Measurements from ENCODE around the gene AHCYL1. TPM values are rescaled to one million over a fixed set of nuclear protein-coding genes. Genes with fewer than 3 reads are reported as not detected.

Gene AHCYL1
- total and polyA plus RNA-seq, 2 donors (not counting 1 experiment from before 2014, with no cell fraction given): 24.3 to 51.4 TPM

DNA sequence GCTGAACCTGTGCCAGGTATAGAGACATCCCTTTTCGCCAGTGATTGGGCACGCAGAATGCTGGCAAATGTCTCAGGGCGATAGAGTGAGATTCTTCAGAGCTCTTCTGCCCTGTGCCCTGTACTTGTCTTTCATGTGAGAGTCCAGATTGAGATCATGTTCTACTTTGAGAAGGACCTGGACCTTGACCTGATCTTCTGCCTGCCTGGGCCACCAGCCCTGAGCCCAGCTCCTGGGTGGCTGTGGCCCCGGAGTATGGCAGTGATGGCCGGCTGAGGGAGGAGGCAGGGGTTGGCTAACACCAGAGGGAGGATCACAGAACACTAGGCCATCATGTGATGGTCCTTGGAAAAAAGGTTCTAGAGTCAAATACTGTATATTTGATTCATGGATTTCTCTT, 63.7 kb downstream of the AHCYL1 start:
- no peak for ATAC-seq (ENCODE audit: low read depth)
- Mint-ChIP-seq H3K9me3 (ENCODE audit: insufficient read depth) (no peaks in the 10 kb centered on the region), H3K4me1 (no peaks in the 10 kb centered on the region), H3K27me3 (no peaks in the 10 kb centered on the region), H3K4me3 (no peak overlapping the region), H3K27ac (no peak overlapping the region)
- H3K4me3 ChIP-seq (ENCODE audit: control extremely low read depth in 1 of 5, extremely low read depth in 1 of 5, insufficient read depth in 1 of 5, low read depth in 2 of 5, low read length in 4 of 5): no peak overlapping the region
- no peaks in the 10 kb centered on the region for H3K27me3 ChIP-seq (replicated peaks in 1 of 4; ENCODE audit: control extremely low read depth in 1 of 4, control insufficient read depth in 3 of 4, insufficient read depth in 4 of 4, low read length in 3 of 4)
- ChIA-PET CTCF (interaction anchor here (0.6 to 1.3 kb wide), 4 partner anchors 14 to 377 kb away, joined by 3 to 4 read pairs (median 3); partner anchors contain the start of gene STRIP1), POLR2A (no interaction called here)
- H2AFZ ChIP-seq (ENCODE audit: insufficient read depth, low read depth, low read length, poor library complexity, severe bottlenecking): no peak overlapping the region
- H3K9ac ChIP-seq (ENCODE audit: low read length): no peak overlapping the region
- intact Hi-C loops (cut with micrococcal nuclease): no loop called here
- no peaks in the 10 kb centered on the region for H3K79me2 ChIP-seq (ENCODE audit: control insufficient read depth, insufficient read depth, low read length)
- peaks cover 1 to 92% of the 10 kb centered on the region in 2 experiments for H3K36me3 ChIP-seq (replicated peaks in 1 of 2; ENCODE audit: control extremely low read depth in 1 of 2, control insufficient read depth in 1 of 2, extremely low read depth in 1 of 2, insufficient read depth in 2 of 2, low read length in 1 of 2)
- no peaks in the 10 kb centered on the region for H3K4me1 ChIP-seq (ENCODE audit: control insufficient read depth in 2 of 2, insufficient read depth in 2 of 2, low read length in 2 of 2)
- no peak overlapping the region for H3K4me2 ChIP-seq (replicated peaks; ENCODE audit: low read depth, low read length, poor library complexity, severe bottlenecking)
- 100% methylated on average over 3 of the region's 5 CpGs for WGBS (ENCODE audit: insufficient coverage)
- TF ChIP-seq CTCF (IDR thresholded peaks at IDR 0.05) (no peak), EZH2 (IDR thresholded peaks at IDR 0.05; ENCODE audit: borderline replicate concordance, insufficient read depth, low read depth, low read length, poor library complexity, severe bottlenecking) (no peak)
- peaks cover 2% of the 10 kb centered on the region for H4K20me1 ChIP-seq (ENCODE audit: control insufficient read depth, insufficient read depth, low read length, poor library complexity, severe bottlenecking)
- DNase-seq: no peak
- no peaks in the 10 kb centered on the region for H3K9me3 ChIP-seq (ENCODE audit: control extremely low read depth in 1 of 3, control insufficient read depth in 2 of 3, insufficient read depth in 1 of 3, low read length in 2 of 3)
- no peak overlapping the region for H3K27ac ChIP-seq (ENCODE audit: low read length in 2 of 2)

- ATAC-seq (ENCODE audit: low read depth) (no peak), DNase-seq (no peak)
- Histone ChIP-seq H3K79me2 (ENCODE audit: control insufficient read depth, insufficient read depth, low read length) (peaks cover 3% of the 10 kb centered on the region), H3K4me2 (replicated peaks; ENCODE audit: low read depth, low read length, poor library complexity, severe bottlenecking) (no peak overlapping the region), H3K36me3 (replicated peaks in 1 of 2; ENCODE audit: control extremely low read depth in 1 of 2, control insufficient read depth in 1 of 2, extremely low read depth in 1 of 2, insufficient read depth in 2 of 2, low read length in 1 of 2) (peaks cover 1 to 92% of the 10 kb centered on the region in 2 experiments), H3K9ac (ENCODE audit: low read length) (no peak overlapping the region), H2AFZ (ENCODE audit: insufficient read depth, low read depth, low read length, poor library complexity, severe bottlenecking) (no peak overlapping the region), H3K9me3 (ENCODE audit: control extremely low read depth in 1 of 3, control insufficient read depth in 2 of 3, insufficient read depth in 1 of 3, low read length in 2 of 3) (no peaks in the 10 kb centered on the region), H3K27ac (ENCODE audit: low read length in 2 of 2) (no peak overlapping the region), H3K4me1 (ENCODE audit: control insufficient read depth in 2 of 2, insufficient read depth in 2 of 2, low read length in 2 of 2) (no peaks in the 10 kb centered on the region), H3K4me3 (ENCODE audit: control extremely low read depth in 1 of 5, extremely low read depth in 1 of 5, insufficient read depth in 1 of 5, low read depth in 2 of 5, low read length in 4 of 5) (no peak overlapping the region), H3K27me3 (replicated peaks in 1 of 4; ENCODE audit: control extremely low read depth in 1 of 4, control insufficient read depth in 3 of 4, insufficient read depth in 4 of 4, low read length in 3 of 4) (no peaks in the 10 kb centered on the region), H4K20me1 (ENCODE audit: control insufficient read depth, insufficient read depth, low read length, poor library complexity, severe bottlenecking) (peaks cover 7% of the 10 kb centered on the region)
- ChIA-PET POLR2A (no interaction called here), CTCF (interaction anchor here (0.7 to 6.9 kb wide), 4 partner anchors 11 to 1596 kb away, joined by 4 to 67 read pairs (median 8); partner anchors contain the start of gene STRIP1)
- H3K4me1 Mint-ChIP-seq: no peaks in the 10 kb centered on the region
- H3K27ac Mint-ChIP-seq: no peak overlapping the region
- WGBS (ENCODE audit: insufficient coverage): 100% methylated on average over 7 of the region's 9 CpGs
- H3K27me3 Mint-ChIP-seq: no peaks in the 10 kb centered on the region
- intact Hi-C loops (cut with micrococcal nuclease): no loop called here
- no peak overlapping the region for H3K4me3 Mint-ChIP-seq
- TF ChIP-seq EZH2 (IDR thresholded peaks at IDR 0.05; ENCODE audit: borderline replicate concordance, insufficient read depth, low read depth, low read length, poor library complexity, severe bottlenecking): no peak
- TF ChIP-seq CTCF (IDR thresholded peaks at IDR 0.05): no peak
- H3K9me3 Mint-ChIP-seq (ENCODE audit: insufficient read depth): no peaks in the 10 kb centered on the region
Measured at GRCh38 chr1:110048923-110049601, 64.5 kb downstream of the AHCYL1 start.

Measured in B cell (primary cell).